Fibroblast of mammary gland (primary cell): ENCODE measurements around the gene S100A14.
A peak's percentile ranks its signal among the peaks of the same experiment; 100 is the strongest.

ENCODE experiments used
- DNase-seq: peaks from one replicate; pipeline ENCODE4 v3.0.0-alpha.2; 2010; ENCODE audit warnings: low read depth
- H3K4me3 ChIP-seq: 2 replicates; pipeline ENCODE4 v1.5.1; 2011; ENCODE audit warnings: low read depth, mild to moderate bottlenecking, low read length, moderate library complexity; ENCODE audit not compliant: control insufficient read depth
- TF ChIP-seq, protein P1 (sequence below): conservative IDR thresholded peaks from 2 replicates; pipeline ENCODE4 v1.5.1; 2011; ENCODE audit warnings: low read depth, low read length, inconsistent platforms; ENCODE audit not compliant: control insufficient read depth, insufficient read depth

The S100A14 gene

DNA sequence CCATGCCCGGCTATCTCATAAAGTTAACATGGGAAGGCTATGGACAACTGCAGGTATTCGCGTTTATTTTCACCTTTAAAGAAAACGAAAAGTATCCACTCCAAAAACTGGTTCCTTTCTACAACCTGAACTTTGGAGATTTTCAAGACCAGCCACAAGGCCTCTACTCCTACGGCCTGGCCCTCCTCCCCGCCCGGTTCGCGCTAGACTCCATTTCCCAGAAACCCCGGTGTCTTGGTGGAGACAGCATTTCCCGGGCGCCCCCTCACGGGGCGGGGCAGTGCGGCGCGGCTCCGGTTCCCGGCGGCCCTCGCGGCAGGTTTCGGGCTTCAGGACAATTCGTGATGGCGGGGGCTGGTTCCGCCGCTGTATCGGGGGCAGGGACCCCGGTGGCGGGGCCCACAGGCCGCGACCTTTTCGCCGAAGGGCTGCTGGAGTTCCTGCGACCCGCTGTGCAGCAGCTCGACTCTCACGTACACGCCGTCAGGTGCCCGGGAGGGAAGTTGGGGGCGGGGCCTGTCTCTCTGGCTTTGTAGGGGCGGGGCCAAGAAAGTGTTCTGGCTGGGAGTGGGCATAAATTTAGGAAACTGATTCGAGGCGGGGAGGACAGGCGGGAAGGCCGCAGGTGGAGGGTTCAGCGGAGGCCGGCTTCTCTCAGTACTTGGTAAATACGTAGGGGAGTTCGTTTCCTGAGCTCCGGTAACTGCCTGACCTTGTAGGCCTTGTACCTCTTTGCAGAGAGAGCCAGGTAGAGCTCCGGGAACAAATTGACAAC, 42.5 kb upstream of the S100A14 start, which contains the start of gene SNAPIN:
Gene SNAPIN, plus strand, starts transcription at position 304 of the 775 bp plus-strand sequence. Its CDS starts 41 bp downstream, at position 345.
- H3K4me3 ChIP-seq: peak within 1 kb of the TSS; percentile 90
- TF ChIP-seq, protein P1, sequence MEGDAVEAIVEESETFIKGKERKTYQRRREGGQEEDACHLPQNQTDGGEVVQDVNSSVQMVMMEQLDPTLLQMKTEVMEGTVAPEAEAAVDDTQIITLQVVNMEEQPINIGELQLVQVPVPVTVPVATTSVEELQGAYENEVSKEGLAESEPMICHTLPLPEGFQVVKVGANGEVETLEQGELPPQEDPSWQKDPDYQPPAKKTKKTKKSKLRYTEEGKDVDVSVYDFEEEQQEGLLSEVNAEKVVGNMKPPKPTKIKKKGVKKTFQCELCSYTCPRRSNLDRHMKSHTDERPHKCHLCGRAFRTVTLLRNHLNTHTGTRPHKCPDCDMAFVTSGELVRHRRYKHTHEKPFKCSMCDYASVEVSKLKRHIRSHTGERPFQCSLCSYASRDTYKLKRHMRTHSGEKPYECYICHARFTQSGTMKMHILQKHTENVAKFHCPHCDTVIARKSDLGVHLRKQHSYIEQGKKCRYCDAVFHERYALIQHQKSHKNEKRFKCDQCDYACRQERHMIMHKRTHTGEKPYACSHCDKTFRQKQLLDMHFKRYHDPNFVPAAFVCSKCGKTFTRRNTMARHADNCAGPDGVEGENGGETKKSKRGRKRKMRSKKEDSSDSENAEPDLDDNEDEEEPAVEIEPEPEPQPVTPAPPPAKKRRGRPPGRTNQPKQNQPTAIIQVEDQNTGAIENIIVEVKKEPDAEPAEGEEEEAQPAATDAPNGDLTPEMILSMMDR: no peak
- DNase-seq: peak; percentile 82

DNA sequence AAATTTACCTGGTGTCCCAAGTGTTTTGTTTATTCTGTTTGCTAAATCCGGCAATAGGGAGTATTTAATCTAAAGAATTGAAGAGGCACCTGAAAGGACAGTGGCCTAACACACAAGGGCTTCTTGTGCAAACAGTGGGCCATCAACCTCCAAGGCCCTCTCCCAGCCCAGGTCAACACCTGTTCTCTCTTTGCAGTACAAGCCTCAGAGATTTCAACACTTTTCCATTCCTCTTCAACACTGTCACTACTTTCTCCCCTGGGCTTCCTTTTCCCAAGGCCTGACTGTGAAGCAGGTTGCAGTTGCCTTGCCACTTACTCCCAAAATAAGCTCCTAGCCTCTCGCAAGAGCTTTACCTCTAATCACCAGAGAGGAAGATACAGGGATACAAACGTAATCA, 39.2 kb upstream of the S100A14 start:
- no peak overlapping the region for H3K4me3 ChIP-seq
- TF ChIP-seq, protein P1: no peak
- DNase-seq: no peak

DNA sequence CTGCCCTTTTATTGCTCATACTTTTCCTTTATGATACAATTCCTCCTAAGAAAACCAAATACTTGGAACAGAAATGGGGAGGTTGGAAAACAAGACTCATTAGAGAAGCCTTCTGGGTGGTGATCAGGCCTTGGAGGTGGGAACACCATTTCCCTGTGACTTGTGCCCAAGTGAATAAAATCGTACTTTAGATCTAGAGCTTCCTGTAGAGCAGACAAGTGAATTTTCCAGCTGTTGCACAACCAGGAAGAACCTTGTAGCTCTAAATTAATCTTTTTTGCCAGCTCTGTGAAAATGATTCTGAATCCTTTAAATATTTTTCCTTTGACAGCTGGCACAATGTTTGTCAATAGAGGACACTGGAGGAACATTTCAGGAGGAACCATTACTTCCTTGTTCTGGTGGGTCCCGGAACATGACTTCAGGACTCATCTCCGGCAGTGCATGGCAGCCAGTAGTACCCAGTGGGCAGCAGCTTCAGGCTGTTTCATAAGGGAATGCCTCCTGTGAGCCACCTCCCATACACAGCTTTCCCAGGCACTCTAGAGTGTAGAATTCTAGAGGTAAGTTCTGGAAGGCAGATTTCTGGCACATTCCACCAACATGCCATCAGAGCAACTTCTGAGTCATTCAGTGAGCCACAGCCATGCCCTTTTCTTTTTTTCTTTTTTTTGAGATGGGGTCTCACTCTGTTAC, 36.8 kb upstream of the S100A14 start:
- DNase-seq: peak; percentile 53

DNA sequence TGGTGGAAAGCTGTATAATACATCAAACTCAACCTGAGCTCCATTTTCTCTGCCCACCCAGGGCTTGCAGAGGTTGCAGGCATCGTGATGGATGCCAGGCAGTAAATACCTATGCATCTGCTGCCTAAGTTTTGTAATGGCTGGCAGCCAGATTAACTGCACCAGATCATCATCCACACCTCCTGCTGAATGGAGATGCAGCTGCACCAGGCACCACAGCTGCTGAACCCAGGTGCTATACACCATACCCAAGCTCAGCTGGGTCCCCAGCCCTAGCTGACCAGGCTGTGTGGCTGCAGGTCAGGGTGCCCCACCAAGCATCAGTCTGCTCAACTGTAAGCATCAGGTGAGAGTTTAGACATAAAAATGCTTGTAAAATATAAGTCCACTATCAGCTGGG, 35.6 kb upstream of the S100A14 start:
- TF ChIP-seq, protein P1: no peak
- no peak overlapping the region for H3K4me3 ChIP-seq
- no peak for DNase-seq

More for the DNA sequence above, 36.8 kb upstream of the S100A14 start:
- no peak overlapping the region for H3K4me3 ChIP-seq
- TF ChIP-seq, protein P1: no peak

DNA sequence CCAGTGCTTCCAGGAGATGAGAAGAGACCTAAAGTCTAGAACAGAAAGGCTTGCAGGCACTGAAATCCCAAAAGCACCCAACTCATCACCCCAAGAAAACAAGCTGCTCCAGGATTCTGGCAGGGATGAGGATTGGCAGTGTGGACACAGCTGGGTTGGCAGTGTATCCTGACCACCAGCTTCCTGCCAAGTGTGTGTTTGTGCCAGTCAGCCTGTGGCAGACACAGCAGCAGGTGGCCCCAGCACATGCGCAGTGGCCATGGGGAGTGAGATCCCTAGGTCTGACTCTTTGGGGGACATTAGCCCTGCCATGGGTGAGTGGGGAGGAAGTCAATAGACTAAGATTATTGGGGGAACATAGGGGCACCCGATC, 33.7 kb upstream of the S100A14 start:
- no peak overlapping the region for H3K4me3 ChIP-seq
- TF ChIP-seq, protein P1: no peak
- no peak for DNase-seq

DNA sequence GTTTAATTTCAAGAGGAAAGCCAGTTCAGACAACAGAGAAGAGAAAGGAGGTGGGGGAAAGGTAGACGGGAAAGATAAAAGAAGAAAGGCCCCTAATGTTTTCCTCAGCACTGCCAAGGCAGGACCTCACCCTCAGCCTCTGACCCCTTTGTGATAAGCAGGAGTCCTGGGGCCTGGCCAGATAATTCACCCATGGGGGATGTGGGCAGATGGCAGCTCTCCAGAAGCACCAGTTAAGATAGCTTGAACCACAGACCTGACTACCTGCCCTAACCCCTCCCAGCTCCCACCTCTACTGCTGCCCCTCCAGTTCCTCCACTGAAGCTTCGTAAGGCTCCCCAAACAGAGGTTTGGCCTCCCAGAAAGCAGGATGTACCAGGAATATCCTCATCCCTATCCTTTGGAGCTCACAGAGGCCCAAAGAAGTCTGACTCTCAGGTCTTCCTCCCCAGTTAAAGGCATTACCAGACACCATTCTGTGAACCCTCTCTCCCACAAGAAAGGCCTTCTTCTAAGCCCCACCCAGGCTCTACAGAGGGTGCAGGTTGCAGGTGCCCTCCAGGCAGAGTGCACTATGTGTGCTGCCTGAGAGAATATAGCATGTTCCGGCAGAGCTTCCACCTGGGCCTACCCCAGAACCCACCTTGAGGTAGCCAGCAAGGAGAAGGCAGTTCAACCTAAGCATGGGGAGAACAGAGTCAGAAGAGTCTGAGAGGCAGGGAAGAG, 33.2 kb upstream of the S100A14 start:
- TF ChIP-seq, protein P1: no peak
- DNase-seq: no peak
- no peak overlapping the region for H3K4me3 ChIP-seq
